Fibroblast of the aortic adventitia (primary cell): ENCODE data around the gene MGLL. TPM values are rescaled to one million over a fixed set of nuclear protein-coding genes. Genes with fewer than 3 reads are reported as not detected.

ENCODE experiments used
- DNase-seq: peaks from one replicate; pipeline ENCODE4 v3.0.0-alpha.2; 2010; ENCODE audit warnings: low read depth
- H3K4me3 ChIP-seq: 2 replicates; pipeline ENCODE4 v1.5.1; 2011; ENCODE audit warnings: low read depth, mild to moderate bottlenecking, control low read depth, low read length, moderate library complexity
- CTCF ChIP-seq: IDR thresholded peaks from 2 replicates; pipeline ENCODE4 v1.5.1; 2011; ENCODE audit warnings: mild to moderate bottlenecking, low read length, control low read depth, inconsistent platforms; ENCODE audit not compliant: insufficient read depth
- total RNA-seq: library from RNA; depleted of rRNA; stranded (reverse); fragments of >200 nt; gene quantifications from 2 replicates; pipeline ENCODE4 v1.2.3, GENCODE V29; 2012; ENCODE audit warnings: low replicate concordance

The MGLL gene
- total RNA-seq, 1 donor: 25.8 TPM

DNA sequence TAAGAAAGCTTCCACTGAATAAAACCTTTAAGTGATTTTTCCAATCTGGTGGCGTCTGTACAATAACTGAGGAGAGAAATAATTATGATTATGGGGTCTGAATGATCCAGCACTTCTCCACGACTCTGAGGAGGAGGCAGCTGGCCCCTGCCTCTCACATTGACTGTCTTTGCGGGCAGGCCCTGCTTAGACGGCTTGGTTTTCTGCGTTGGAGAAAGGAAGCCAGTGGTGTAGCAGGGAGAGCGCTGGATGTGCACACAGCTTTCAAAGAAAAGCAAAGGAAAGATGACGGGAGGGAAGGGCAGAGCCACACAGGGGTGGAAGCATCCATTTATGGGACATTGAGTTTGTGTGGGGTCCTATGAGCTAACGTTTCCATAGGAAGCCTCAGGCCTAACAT, 62.5 kb downstream of the MGLL start:
- no peak for DNase-seq
- no peak overlapping the region for H3K4me3 ChIP-seq
- TF ChIP-seq CTCF: no peak

GRCh38 chr3:127758013-127758412, 64.3 kb downstream of the MGLL start:
- no peak for DNase-seq
- no peak for TF ChIP-seq CTCF
- H3K4me3 ChIP-seq: no peak overlapping the region

- TF ChIP-seq CTCF: no peak
These were observed 67.0 kb downstream of the MGLL start for GRCh38 chr3:127755305-127755681.

DNA sequence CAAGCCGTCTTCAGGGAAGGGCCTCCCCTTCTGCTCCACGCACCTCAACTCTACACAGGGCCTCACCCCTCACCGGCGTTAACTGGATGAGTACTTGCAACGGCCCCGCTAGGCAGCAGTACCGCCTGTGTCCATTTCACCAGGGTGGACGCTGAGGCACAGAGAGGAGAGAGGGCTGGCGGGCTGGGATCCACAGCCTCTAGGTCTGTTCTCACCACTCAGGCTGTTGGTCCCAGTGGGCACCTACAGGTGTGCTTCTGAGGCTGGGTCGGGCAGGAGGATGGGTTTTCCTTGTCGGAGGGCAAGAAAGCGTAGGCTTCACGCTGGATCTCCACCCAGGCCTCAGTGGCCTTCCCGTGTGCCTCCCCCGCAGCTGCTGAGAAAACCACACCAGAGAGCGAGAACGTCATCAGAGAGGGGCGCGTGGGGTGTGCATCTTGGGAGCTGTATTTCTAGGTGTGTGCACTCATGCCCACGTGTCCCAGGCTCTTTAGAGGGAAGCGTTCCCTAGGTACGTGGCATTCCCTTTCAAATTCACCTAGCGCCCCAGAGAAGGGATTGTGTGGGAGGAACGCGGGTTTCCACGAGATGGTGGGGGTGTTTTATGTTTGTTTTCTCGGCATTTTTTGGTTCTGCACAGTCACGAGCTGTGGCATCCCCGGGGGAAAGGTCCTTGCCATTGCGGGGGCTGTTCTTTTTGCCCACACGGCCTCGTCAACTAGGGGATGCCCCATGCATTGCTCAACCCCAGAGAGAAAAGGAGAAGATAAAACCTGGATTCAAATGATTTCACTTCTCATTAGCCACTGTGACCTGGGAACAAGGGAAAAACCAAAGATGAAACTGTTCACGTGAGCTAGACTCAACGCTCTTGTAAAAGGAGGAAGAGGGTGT, 67.7 kb downstream of the MGLL start:
- no peak for DNase-seq
- no peak overlapping the region for H3K4me3 ChIP-seq
- no peak for TF ChIP-seq CTCF

More at GRCh38 chr3:127755305-127755681, 67.0 kb downstream of the MGLL start:
- no peak overlapping the region for H3K4me3 ChIP-seq
- DNase-seq: no peak

DNA sequence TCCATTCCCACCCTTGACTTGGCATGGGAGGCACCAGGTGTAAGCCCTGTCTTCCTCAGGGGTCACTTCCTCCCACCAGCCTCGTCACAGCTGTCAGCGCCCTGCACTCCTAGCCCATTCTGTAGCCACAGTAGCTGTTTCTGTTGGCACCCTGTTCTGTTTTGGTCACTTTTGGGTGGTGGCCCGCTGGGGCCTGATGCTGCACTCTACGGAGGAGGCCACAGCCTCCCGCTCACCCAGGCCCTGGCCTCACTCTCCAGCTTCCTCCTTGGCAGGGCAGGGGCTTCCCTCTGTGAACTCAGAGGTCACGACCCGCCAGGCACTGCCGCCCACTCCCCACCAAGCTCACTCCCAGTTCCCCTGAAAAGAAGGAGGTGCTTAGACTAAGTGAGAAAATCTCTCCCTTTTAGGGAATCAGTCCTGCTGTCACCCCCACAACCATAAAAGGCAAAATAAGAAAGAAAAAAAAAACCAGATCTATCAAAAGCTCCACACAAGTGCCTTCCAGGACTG, 68.4 kb downstream of the MGLL start:
- no peak for DNase-seq
- TF ChIP-seq CTCF: no peak
- no peak overlapping the region for H3K4me3 ChIP-seq

DNA sequence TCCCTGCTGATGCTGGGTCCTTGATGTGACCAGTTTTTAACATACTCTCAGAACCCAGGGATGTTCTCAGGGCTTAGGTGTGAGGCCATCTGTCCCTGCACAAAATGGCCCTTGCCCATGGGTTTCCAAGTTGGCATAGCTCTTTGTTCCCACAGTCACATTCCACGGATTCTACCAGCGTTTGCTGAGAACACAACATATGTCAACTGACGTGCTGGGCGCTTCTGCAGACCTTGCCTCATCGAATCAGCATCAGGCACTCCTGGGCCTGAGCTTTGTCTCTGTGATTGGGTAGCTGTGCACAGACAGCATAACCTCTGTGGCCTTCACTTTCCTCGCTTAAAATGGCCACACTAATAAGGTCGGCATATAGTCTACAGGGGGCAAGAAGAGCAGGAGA, 69.0 kb downstream of the MGLL start:
- TF ChIP-seq CTCF: no peak

More for the DNA sequence above, 69.0 kb downstream of the MGLL start:
- no peak for DNase-seq
- H3K4me3 ChIP-seq: no peak overlapping the region
